HepG2 (cell line): ENCODE results near the gene DBNDD1. TPM values are rescaled to one million over a fixed set of nuclear protein-coding genes. Genes with fewer than 3 reads are reported as not detected.

Experiments used
- BRD4 ChIP-seq: sonication (generic); formaldehyde crosslinking; IDR thresholded peaks from 2 replicates; pipeline ENCODE4 v1.4.0; 2020; ENCODE audit warnings: missing genetic modification reagents
- CHCHD3 ChIP-seq: sonication (generic); formaldehyde crosslinking; IDR thresholded peaks from 2 replicates; pipeline ENCODE4 v1.8.0; 2022; ENCODE audit warnings: mild to moderate bottlenecking, missing genetic modification reagents, moderate library complexity
- DNMT3B ChIP-seq: conservative IDR thresholded peaks from 2 replicates; pipeline ENCODE4 v1.6.1; 2016; ENCODE audit warnings: missing biosample characterization, control low read depth
- E2F2 ChIP-seq: sonication (generic); formaldehyde crosslinking; IDR thresholded peaks from 2 replicates; pipeline ENCODE4 v1.4.0; 2020; ENCODE audit warnings: missing genetic modification reagents, borderline replicate concordance
- FIP1L1 ChIP-seq: fragments of 200-400 bp; formaldehyde crosslinking; IDR thresholded peaks from 2 replicates; pipeline ENCODE4 v1.6.1; 2018; ENCODE audit warnings: low read depth, mild to moderate bottlenecking, low read length, moderate library complexity, borderline replicate concordance; ENCODE audit not compliant: insufficient read depth
- HDAC2 ChIP-seq: sonication (generic); formaldehyde crosslinking; IDR thresholded peaks from 2 replicates; pipeline ENCODE4 v1.4.0; 2020; ENCODE audit warnings: missing genetic modification reagents
- HMG20B ChIP-seq: conservative IDR thresholded peaks from 2 replicates; pipeline ENCODE4 v1.6.1; 2016; ENCODE audit warnings: missing genetic modification reagents, missing compliant biosample characterization
- LCORL ChIP-seq, 2 experiments: fragments of 450-650 bp in 1 of 2; sonication (generic) in 1 of 2; formaldehyde crosslinking in 1 of 2; IDR thresholded peaks; 2 replicates each; pipeline versions ENCODE4 v1.5.0 to v1.6.1; 2017 to 2020; ENCODE audit warnings: antibody characterized with exemption in 1 of 2, missing genetic modification reagents in 1 of 2
- MAFG ChIP-seq: sonication (generic); formaldehyde crosslinking; IDR thresholded peaks from 2 replicates; pipeline ENCODE4 v1.5.1; 2020; ENCODE audit warnings: mild to moderate bottlenecking, missing genetic modification reagents
- NCOA1 ChIP-seq: sonication (generic); formaldehyde crosslinking; IDR thresholded peaks from 2 replicates; pipeline ENCODE4 v1.9.0; 2021; ENCODE audit warnings: missing genetic modification reagents
- NFE2L1 ChIP-seq: sonication (generic); formaldehyde crosslinking; IDR thresholded peaks from 2 replicates; pipeline ENCODE4 v1.4.0; 2020; ENCODE audit warnings: missing genetic modification reagents, mild to moderate bottlenecking, borderline replicate concordance
- PAX8 ChIP-seq: sonication (generic); formaldehyde crosslinking; IDR thresholded peaks from 2 replicates; pipeline ENCODE4 v1.8.0; 2022; ENCODE audit warnings: mild to moderate bottlenecking, missing genetic modification reagents, borderline replicate concordance
- SPEN ChIP-seq: sonication (generic); formaldehyde crosslinking; IDR thresholded peaks from 2 replicates; pipeline ENCODE4 v1.5.1; 2020; ENCODE audit warnings: low read depth, mild to moderate bottlenecking, missing genetic modification reagents
- ZFX ChIP-seq: sonication (generic); formaldehyde crosslinking; IDR thresholded peaks from 2 replicates; pipeline ENCODE4 v1.4.0; 2020; ENCODE audit warnings: mild to moderate bottlenecking, low read depth, missing genetic modification reagents, moderate library complexity
- ZNF10 ChIP-seq: sonication (generic); formaldehyde crosslinking; IDR thresholded peaks from 2 replicates; pipeline ENCODE4 v1.4.0; 2020; ENCODE audit warnings: mild to moderate bottlenecking, low read depth, missing genetic modification reagents, borderline replicate concordance
- ZNF232 ChIP-seq: sonication (generic); formaldehyde crosslinking; IDR thresholded peaks from 2 replicates; pipeline ENCODE4 v1.4.0; 2020; ENCODE audit warnings: missing genetic modification reagents, borderline replicate concordance
- ZNF235 ChIP-seq: sonication (generic); formaldehyde crosslinking; IDR thresholded peaks from 2 replicates; pipeline ENCODE4 v1.8.1; 2023; ENCODE audit warnings: mild to moderate bottlenecking, missing genetic modification reagents, borderline replicate concordance
- ZNF34 ChIP-seq: sonication (generic); formaldehyde crosslinking; IDR thresholded peaks from 2 replicates; pipeline ENCODE4 v1.4.0; 2020; ENCODE audit warnings: mild to moderate bottlenecking, missing genetic modification reagents, borderline replicate concordance
- ZNF350 ChIP-seq: sonication (generic); formaldehyde crosslinking; IDR thresholded peaks from 2 replicates; pipeline ENCODE4 v1.4.0; 2020; ENCODE audit warnings: mild to moderate bottlenecking, low read depth, missing genetic modification reagents, borderline replicate concordance
- ZNF512B ChIP-seq: sonication (generic); formaldehyde crosslinking; IDR thresholded peaks from 2 replicates; pipeline ENCODE4 v1.5.1; 2020; ENCODE audit warnings: missing genetic modification reagents, mild to moderate bottlenecking, borderline replicate concordance
- ZNF552 ChIP-seq: sonication (generic); formaldehyde crosslinking; IDR thresholded peaks from 2 replicates; pipeline ENCODE4 v1.9.0; 2022; ENCODE audit warnings: missing genetic modification reagents, mild to moderate bottlenecking, borderline replicate concordance
- ZNF563 ChIP-seq: sonication (generic); formaldehyde crosslinking; IDR thresholded peaks from 2 replicates; pipeline ENCODE4 v1.8.0; 2022; ENCODE audit warnings: mild to moderate bottlenecking, moderate library complexity, missing genetic modification reagents
- ZNF605 ChIP-seq: sonication (generic); formaldehyde crosslinking; IDR thresholded peaks from 2 replicates; pipeline ENCODE4 v1.8.0; 2022; ENCODE audit warnings: mild to moderate bottlenecking, missing genetic modification reagents
- ZNF619 ChIP-seq: sonication (generic); formaldehyde crosslinking; IDR thresholded peaks from 2 replicates; pipeline ENCODE4 v1.4.0; 2020; ENCODE audit warnings: mild to moderate bottlenecking, missing genetic modification reagents
- ZNF672 ChIP-seq: sonication (generic); formaldehyde crosslinking; IDR thresholded peaks from 2 replicates; pipeline ENCODE4 v1.8.1; 2022; ENCODE audit warnings: missing genetic modification reagents
- ZNF766 ChIP-seq: sonication (generic); formaldehyde crosslinking; IDR thresholded peaks from 2 replicates; pipeline ENCODE4 v1.5.0; 2020; ENCODE audit warnings: missing genetic modification reagents, borderline replicate concordance
- polyA plus RNA-seq, 8 experiments: library from polyadenylated mRNA; depleted of rRNA in 3 of 8; stranded (reverse) in 7 of 8; unstranded in 1 of 8; fragments of >200 nt; fragmentation: Illumina TruSeq in 4 of 8; extraction: Trizol in 4 of 8; gene quantifications; 2 replicates each; pipeline versions ENCODE4 v1.2.1 to v1.2.3, GENCODE V29; 2011 to 2016; ENCODE audit warnings: low read depth in 4 of 8, missing spikeins in 1 of 8, mixed read lengths in 1 of 8; ENCODE audit not compliant: insufficient read depth in 1 of 8
- total RNA-seq, 5 experiments: library from RNA; depleted of rRNA; stranded (reverse); fragments of >200 nt; fragmentation: Illumina TruSeq; extraction: Trizol; gene quantifications; 2 replicates each; pipeline ENCODE4 v1.2.3, GENCODE V29; 2016; ENCODE audit warnings: low read depth in 1 of 5

DBNDD1 gene
- total and polyA plus RNA-seq, 2 of the 13 experiments (the other 11 are each of a cell fraction or from before 2014, with no cell fraction given), result 17.0 to 40.4 TPM

- TF ChIP-seq ZNF34, result 0 out of 2 replicates have a peak, but pooled peaks have one; percentile 32
- TF ChIP-seq ZNF235 (CRISPR knock-in tag), result no peak; the same call in 1 of the 2 replicates
- TF ChIP-seq SPEN, result no peak
- peak; percentile 78; the same call in 1 of the 2 replicates for TF ChIP-seq ZNF350 (CRISPR knock-in tag)
- TF ChIP-seq CHCHD3, result peak; percentile 49; the same call in 1 of the 2 replicates
- TF ChIP-seq MAFG (CRISPR knock-in tag), result peak; percentile 68; the same call in 1 of the 2 replicates
- peak; percentile 87; the same call in 1 of the 2 replicates for TF ChIP-seq ZNF605 (CRISPR knock-in tag)
- no peak for TF ChIP-seq ZNF672
- peak; percentile 82; the same call in 1 of the 2 replicates for TF ChIP-seq NFE2L1 (CRISPR knock-in tag)
- TF ChIP-seq HMG20B (CRISPR knock-in tag), result no peak
- TF ChIP-seq BRD4, result peak; percentile 2; the same call in 1 of the 2 replicates
- TF ChIP-seq ZNF552 (CRISPR knock-in tag), result no peak
- peak; percentile 80 for TF ChIP-seq ZFX (CRISPR knock-in tag)
- TF ChIP-seq FIP1L1, result no peak
- 0 out of 2 replicates have a peak, but pooled peaks have one; percentile 73 for TF ChIP-seq PAX8 (CRISPR knock-in tag)
- no peak for TF ChIP-seq ZNF619
- peak; percentile 47; the same call in 1 of the 2 replicates for TF ChIP-seq ZNF232 (CRISPR knock-in tag)
- TF ChIP-seq DNMT3B (CRISPR knock-in tag), result peak; percentile 93; the same call in 1 of the 2 replicates
- TF ChIP-seq ZNF10 (CRISPR knock-in tag), result 0 out of 2 replicates have a peak, but pooled peaks have one; percentile 90
- TF ChIP-seq E2F2 (CRISPR knock-in tag), result peak; percentile 84; the same call in 1 of the 2 replicates
- 0 out of 2 replicates have a peak, but pooled peaks have one; percentile 16 for TF ChIP-seq ZNF766 (CRISPR knock-in tag)
- TF ChIP-seq ZNF512B (CRISPR knock-in tag), result peak; percentile 66; the same call in 1 of the 2 replicates
- TF ChIP-seq LCORL (IDR thresholded peaks at IDR 0.05), result no peak
- peak; percentile 30; the same call in 1 of the 2 replicates for TF ChIP-seq LCORL (CRISPR knock-in tag; IDR thresholded peaks at IDR 0.05)
- no peak for TF ChIP-seq NCOA1 (CRISPR knock-in tag)
- 0 out of 2 replicates have a peak, but pooled peaks have one; percentile 4 for TF ChIP-seq HDAC2 (CRISPR knock-in tag)
- peak; percentile 68 for TF ChIP-seq ZNF563
Observed at GRCh38 chr16:89971495-89972243, 47.6 kb downstream of the DBNDD1 start (continued).
